HEK293 (cell line): ENCODE results near the gene CCDC40.
A peak's percentile ranks its signal among the peaks of the same experiment; 100 is the strongest.

ENCODE experiments used
- GLI2 ChIP-seq: fragments of 450-650 bp; formaldehyde crosslinking; IDR thresholded peaks from 2 replicates; pipeline ENCODE4; 2017; ENCODE audit warnings: missing biosample characterization, missing genetic modification characterization, low read depth, borderline replicate concordance
- HOXC10 ChIP-seq: sonication (generic); formaldehyde crosslinking; IDR thresholded peaks from 2 replicates; pipeline ENCODE4 v1.8.1; 2023; ENCODE audit warnings: mild to moderate bottlenecking, missing genetic modification reagents
- PRDM10 ChIP-seq: fragments of 450-650 bp; formaldehyde crosslinking; IDR thresholded peaks from 2 replicates; pipeline ENCODE4 v1.5.1; 2016; ENCODE audit warnings: missing biosample characterization, missing genetic modification characterization
- PRDM2 ChIP-seq: fragments of 450-650 bp; formaldehyde crosslinking; IDR thresholded peaks from 2 replicates; pipeline ENCODE4 v1.5.1; 2016; ENCODE audit warnings: missing biosample characterization, missing genetic modification characterization, borderline replicate concordance
- REPIN1 ChIP-seq: fragments of 450-650 bp; formaldehyde crosslinking; IDR thresholded peaks from 2 replicates; pipeline ENCODE4 v1.5.1; 2017; ENCODE audit warnings: missing biosample characterization, missing genetic modification characterization, low read depth
- SP7 ChIP-seq: fragments of 450-650 bp; formaldehyde crosslinking; IDR thresholded peaks from 2 replicates; pipeline ENCODE4 v1.5.1; 2016; ENCODE audit warnings: missing biosample characterization, missing genetic modification characterization
- WT1 ChIP-seq: fragments of 450-650 bp; formaldehyde crosslinking; IDR thresholded peaks from 2 replicates; pipeline ENCODE4 v1.5.1; 2016; ENCODE audit warnings: missing biosample characterization, missing genetic modification characterization
- YY2 ChIP-seq: fragments of 450-650 bp; formaldehyde crosslinking; IDR thresholded peaks from 2 replicates; pipeline ENCODE4 v1.5.1; 2016; ENCODE audit warnings: missing biosample characterization, missing genetic modification characterization
- ZBTB17 ChIP-seq: fragments of 450-650 bp; formaldehyde crosslinking; IDR thresholded peaks from 2 replicates; pipeline ENCODE4 v1.5.1; 2016; ENCODE audit warnings: missing biosample characterization, missing genetic modification characterization
- ZBTB20 ChIP-seq: fragments of 450-650 bp; formaldehyde crosslinking; IDR thresholded peaks from 2 replicates; pipeline ENCODE4 v1.5.1; 2016; ENCODE audit warnings: missing biosample characterization, missing genetic modification characterization
- ZNF133 ChIP-seq: fragments of 450-650 bp; formaldehyde crosslinking; IDR thresholded peaks from 2 replicates; pipeline ENCODE4 v1.5.1; 2016; ENCODE audit warnings: missing biosample characterization, missing genetic modification characterization
- ZNF174 ChIP-seq: fragments of 450-650 bp; formaldehyde crosslinking; IDR thresholded peaks from 2 replicates; pipeline ENCODE4 v1.5.0; 2017; ENCODE audit warnings: missing biosample characterization, mild to moderate bottlenecking, missing genetic modification characterization
- ZNF266 ChIP-seq: fragments of 450-650 bp; formaldehyde crosslinking; IDR thresholded peaks from 2 replicates; pipeline ENCODE4 v1.5.1; 2016; ENCODE audit warnings: missing biosample characterization, missing genetic modification characterization, low read depth
- ZNF366 ChIP-seq: fragments of 450-650 bp; formaldehyde crosslinking; conservative IDR thresholded peaks from 2 replicates; pipeline ENCODE4 v1.5.1; 2016; ENCODE audit warnings: missing biosample characterization, missing genetic modification characterization
- ZNF394 ChIP-seq: fragments of 450-650 bp; formaldehyde crosslinking; IDR thresholded peaks from 2 replicates; pipeline ENCODE4 v1.5.1; 2016; ENCODE audit warnings: missing biosample characterization, missing genetic modification characterization, mild to moderate bottlenecking, moderate library complexity, borderline replicate concordance
- ZNF585B ChIP-seq: fragments of 450-650 bp; formaldehyde crosslinking; IDR thresholded peaks from 2 replicates; pipeline ENCODE4 v1.5.1; 2016; ENCODE audit warnings: missing biosample characterization, missing genetic modification characterization
- ZNF621 ChIP-seq: fragments of 450-650 bp; formaldehyde crosslinking; IDR thresholded peaks from 2 replicates; pipeline ENCODE4 v1.5.1; 2017; ENCODE audit warnings: missing biosample characterization, missing genetic modification characterization
- ZNF645 ChIP-seq: fragments of 450-650 bp; formaldehyde crosslinking; IDR thresholded peaks from 2 replicates; pipeline ENCODE4; 2016; ENCODE audit warnings: missing biosample characterization, missing genetic modification characterization
- ZNF791 ChIP-seq: fragments of 450-650 bp; formaldehyde crosslinking; IDR thresholded peaks from 2 replicates; pipeline ENCODE4 v1.5.1; 2016; ENCODE audit warnings: missing biosample characterization, missing genetic modification characterization
- TF ChIP-seq, protein P1 (sequence below): fragments of 450-650 bp; formaldehyde crosslinking; IDR thresholded peaks from 2 replicates; pipeline ENCODE4 v1.5.1; 2016; ENCODE audit warnings: missing biosample characterization, missing genetic modification characterization
- TF ChIP-seq, protein P2 (sequence below): fragments of 450-650 bp; formaldehyde crosslinking; IDR thresholded peaks from 2 replicates; pipeline ENCODE4 v1.5.1; 2016; ENCODE audit warnings: missing biosample characterization, missing genetic modification characterization
- TF ChIP-seq, protein P3 (sequence below): fragments of 450-650 bp; formaldehyde crosslinking; IDR thresholded peaks from 2 replicates; pipeline ENCODE4 v1.5.1; 2017; ENCODE audit warnings: missing biosample characterization, missing genetic modification characterization

CCDC40 gene

GRCh38 chr17:79988185-79988971 is 48.1 kb upstream of the CCDC40 start (continued):
- TF ChIP-seq, protein P1, sequence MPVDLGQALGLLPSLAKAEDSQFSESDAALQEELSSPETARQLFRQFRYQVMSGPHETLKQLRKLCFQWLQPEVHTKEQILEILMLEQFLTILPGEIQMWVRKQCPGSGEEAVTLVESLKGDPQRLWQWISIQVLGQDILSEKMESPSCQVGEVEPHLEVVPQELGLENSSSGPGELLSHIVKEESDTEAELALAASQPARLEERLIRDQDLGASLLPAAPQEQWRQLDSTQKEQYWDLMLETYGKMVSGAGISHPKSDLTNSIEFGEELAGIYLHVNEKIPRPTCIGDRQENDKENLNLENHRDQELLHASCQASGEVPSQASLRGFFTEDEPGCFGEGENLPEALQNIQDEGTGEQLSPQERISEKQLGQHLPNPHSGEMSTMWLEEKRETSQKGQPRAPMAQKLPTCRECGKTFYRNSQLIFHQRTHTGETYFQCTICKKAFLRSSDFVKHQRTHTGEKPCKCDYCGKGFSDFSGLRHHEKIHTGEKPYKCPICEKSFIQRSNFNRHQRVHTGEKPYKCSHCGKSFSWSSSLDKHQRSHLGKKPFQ, result no peak
- TF ChIP-seq REPIN1 (no peak), ZNF174 (tag by site-specific recombination) (no peak), ZNF621 (no peak), ZNF645 (tag by site-specific recombination) (no peak), YY2 (tag by site-specific recombination) (no peak), ZNF133 (tag by site-specific recombination) (no peak), ZNF266 (tag by site-specific recombination) (no peak), ZNF585B (no peak), ZNF394 (tag by site-specific recombination) (no peak), ZNF366 (peak; percentile 33; the same call in 1 of the 2 replicates), PRDM10 (tag by site-specific recombination) (peak; percentile 56; the same call in 1 of the 2 replicates), SP7 (tag by site-specific recombination) (peak; percentile 71), PRDM2 (tag by site-specific recombination) (no peak), ZBTB17 (tag by site-specific recombination) (no peak), HOXC10 (CRISPR knock-in tag) (no peak), ZBTB20 (tag by site-specific recombination) (no peak), WT1 (peak; percentile 64; the same call in 1 of the 2 replicates), GLI2 (tag by site-specific recombination) (no peak), ZNF791 (tag by site-specific recombination) (no peak)
- TF ChIP-seq, protein P2, sequence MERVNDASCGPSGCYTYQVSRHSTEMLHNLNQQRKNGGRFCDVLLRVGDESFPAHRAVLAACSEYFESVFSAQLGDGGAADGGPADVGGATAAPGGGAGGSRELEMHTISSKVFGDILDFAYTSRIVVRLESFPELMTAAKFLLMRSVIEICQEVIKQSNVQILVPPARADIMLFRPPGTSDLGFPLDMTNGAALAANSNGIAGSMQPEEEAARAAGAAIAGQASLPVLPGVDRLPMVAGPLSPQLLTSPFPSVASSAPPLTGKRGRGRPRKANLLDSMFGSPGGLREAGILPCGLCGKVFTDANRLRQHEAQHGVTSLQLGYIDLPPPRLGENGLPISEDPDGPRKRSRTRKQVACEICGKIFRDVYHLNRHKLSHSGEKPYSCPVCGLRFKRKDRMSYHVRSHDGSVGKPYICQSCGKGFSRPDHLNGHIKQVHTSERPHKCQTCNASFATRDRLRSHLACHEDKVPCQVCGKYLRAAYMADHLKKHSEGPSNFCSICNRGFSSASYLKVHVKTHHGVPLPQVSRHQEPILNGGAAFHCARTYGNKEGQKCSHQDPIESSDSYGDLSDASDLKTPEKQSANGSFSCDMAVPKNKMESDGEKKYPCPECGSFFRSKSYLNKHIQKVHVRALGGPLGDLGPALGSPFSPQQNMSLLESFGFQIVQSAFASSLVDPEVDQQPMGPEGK, result peak; percentile 67
- TF ChIP-seq, protein P3, sequence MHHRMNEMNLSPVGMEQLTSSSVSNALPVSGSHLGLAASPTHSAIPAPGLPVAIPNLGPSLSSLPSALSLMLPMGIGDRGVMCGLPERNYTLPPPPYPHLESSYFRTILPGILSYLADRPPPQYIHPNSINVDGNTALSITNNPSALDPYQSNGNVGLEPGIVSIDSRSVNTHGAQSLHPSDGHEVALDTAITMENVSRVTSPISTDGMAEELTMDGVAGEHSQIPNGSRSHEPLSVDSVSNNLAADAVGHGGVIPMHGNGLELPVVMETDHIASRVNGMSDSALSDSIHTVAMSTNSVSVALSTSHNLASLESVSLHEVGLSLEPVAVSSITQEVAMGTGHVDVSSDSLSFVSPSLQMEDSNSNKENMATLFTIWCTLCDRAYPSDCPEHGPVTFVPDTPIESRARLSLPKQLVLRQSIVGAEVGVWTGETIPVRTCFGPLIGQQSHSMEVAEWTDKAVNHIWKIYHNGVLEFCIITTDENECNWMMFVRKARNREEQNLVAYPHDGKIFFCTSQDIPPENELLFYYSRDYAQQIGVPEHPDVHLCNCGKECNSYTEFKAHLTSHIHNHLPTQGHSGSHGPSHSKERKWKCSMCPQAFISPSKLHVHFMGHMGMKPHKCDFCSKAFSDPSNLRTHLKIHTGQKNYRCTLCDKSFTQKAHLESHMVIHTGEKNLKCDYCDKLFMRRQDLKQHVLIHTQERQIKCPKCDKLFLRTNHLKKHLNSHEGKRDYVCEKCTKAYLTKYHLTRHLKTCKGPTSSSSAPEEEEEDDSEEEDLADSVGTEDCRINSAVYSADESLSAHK, result no peak
